ENCODE measurements around the gene GRID1.

DNA sequence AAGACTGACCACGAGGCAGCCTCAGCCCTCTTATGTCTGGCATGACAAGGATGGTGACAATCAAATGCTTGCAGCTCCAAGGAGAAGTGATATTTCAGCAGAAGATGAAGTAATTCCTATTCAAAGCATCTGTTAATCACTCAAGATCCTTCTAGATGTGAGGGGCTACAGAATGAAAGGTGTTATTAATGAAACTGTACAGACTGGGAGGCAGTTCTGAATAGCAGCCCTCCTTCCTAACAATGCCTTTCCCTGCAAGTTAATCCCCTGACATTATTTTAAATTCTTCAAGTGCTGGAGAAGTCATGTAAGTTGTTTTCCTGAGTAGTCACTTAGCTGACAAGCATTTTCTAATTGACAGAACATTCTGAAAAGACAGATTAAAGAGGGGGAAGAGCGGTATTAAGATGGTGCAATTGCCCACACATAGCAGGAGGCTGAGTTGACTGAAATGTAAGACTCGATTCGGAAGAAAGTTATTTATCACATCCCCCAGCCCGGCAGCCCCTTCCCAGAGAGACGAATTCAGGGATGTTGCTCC is 300.8 kb downstream of the GRID1 start:
- TF ChIP-seq EZH2phosphoT487 (IDR thresholded peaks at IDR 0.05; ENCODE audit: insufficient read depth, low read depth) (no peak), EZH2 (IDR thresholded peaks at IDR 0.05; ENCODE audit: insufficient read depth, poor library complexity, severe bottlenecking) (no peak)
